HL-60/S4 treated with retinoic acid at 250 ng/mL for 4 days and 3 days (cell line): ENCODE results near the gene SORT1.

Experiments
- in situ Hi-C: fragments of 300-500 bp; cut with MboI; formaldehyde crosslinking; loops from 2 replicates; pipeline ENCODE4 v1.7.0; 2022; ENCODE audit warnings: low sequenced_read_pairs

The SORT1 gene

DNA sequence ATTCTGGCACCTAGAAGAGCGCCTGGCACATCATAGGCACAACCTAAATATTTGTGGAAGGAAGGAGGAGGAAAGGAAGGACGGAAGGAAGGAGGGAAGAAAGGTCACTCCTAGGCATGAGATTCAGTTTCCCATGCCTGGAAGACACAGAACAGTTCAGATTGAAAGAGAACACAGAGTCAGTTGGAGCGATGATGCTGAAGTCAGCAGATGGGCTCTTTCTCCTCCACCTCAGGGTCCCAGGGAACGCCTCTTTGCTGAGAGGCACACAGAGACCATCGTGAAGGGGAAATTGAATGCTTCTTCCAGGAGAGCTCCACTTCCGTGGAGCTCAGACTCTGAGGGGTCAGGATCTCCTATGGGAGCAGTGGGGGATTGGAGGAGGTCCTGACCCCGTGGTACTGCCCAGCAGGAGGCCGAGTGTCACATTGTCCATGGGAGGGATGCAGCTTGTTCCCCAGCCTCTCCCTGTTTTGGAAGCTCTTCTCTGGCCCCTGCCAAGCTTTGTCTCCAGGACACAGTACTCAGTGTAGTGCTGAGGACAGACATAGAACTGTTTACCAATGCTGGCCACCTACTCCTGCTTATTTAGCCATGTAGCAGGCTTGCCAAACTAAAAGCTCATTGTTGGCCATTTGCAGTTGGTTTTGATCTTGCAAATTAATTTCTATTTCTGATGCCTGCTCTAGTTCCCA lies 93.3 kb downstream of the SORT1 start:
- in situ Hi-C loops: no loop called here

- in situ Hi-C loops: no loop called here
Observed at GRCh38 chr1:109301874-109302273, 95.8 kb downstream of the SORT1 start.

DNA sequence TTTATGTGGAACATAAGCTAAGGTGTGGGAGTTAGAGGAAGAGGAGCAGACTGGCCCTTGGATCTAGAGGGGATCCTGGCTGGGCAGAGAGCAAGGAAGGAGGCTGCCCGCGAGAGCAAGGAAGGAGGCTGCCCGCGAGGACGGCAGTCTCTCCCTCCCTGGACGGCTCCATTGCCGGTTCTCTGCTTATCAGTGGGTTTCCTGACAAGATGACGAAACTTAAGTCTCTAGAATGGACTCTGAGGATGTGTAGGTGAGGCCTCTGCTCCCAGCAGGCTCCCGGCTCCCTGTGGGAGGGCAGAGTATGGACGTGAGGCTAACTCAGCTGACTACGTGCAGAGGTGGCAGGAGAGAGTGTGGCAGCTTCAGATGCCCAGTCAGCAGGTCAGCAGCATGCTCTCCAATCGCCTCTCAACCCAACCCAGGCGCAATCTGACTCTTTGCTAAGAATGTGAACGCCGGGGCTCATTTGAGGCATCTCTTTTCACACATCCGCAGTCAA lies 97.0 kb downstream of the SORT1 start:
- in situ Hi-C loops: no loop called here

- in situ Hi-C loops: no loop called here
Observed at GRCh38 chr1:109299558-109300343, 98.0 kb downstream of the SORT1 start.

DNA sequence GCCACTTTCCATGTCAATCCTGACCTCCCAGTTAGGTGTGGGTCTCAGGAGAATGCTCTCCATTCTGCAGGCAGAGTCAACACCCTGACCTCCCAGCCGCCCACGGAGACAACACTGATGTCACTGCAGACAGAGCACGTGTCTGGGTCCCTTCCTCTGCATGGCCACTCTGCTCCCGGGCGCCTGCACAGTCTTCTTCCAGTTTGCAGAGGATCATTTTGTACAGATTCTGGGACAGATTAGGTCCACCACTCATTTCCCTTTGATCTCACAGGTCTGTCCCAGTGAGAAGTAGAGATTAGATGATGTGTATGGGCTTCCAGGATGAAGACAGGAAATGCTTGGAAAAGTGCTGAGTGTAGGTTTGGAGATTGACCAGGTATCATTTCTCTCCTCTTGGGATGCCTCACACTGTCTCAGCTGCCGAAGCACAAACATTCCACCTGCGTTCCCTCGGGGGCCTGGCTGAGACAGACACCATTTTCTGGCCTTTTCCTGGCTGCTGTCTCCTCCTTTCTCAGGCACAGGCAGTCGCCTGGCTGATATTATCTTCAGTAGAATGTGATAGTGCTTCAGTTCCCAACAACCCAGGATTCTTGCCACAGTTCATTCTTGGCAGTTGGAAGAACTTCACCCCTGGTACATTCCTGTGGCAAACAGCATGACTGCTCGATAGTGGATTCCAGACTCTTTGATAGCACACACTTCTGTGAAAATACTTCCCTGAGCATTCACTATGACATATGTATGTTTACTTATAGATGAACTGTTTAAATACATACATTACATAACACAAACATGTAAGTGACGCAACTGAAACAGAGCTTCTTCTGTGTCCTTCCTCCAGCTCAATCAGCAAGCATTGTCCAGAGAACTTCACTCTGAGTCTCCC lies 98.8 kb downstream of the SORT1 start:
- in situ Hi-C loops: no loop called here

- in situ Hi-C loops: no loop called here
Observed at GRCh38 chr1:109296782-109297181, 100.9 kb downstream of the SORT1 start.

- in situ Hi-C loops: no loop called here
Observed at GRCh38 chr1:109295712-109296415, 101.9 kb downstream of the SORT1 start.

- in situ Hi-C loops: no loop called here
Observed at GRCh38 chr1:109294481-109294880, 103.2 kb downstream of the SORT1 start.

- in situ Hi-C loops: no loop called here
Observed at GRCh38 chr1:109293026-109293425, 104.7 kb downstream of the SORT1 start.

DNA sequence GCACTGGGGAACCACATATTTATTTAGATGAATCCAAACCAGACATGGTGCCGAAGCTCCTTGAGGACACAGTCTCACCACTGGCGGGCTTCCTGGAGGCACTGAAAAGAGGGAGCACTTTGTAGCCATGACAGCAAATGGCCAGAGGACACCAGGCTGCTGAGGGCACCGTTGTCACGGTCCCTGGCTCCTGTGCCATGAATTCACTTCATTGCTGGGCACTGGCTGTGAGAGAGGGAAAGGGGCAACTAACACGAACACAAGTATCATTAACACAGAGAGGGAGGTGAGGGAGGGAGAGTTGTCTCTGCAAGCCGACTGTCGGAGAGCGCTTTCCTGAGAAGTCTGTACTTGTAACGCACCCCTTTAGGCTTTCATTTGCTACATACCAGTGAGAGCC lies 105.4 kb downstream of the SORT1 start:
- in situ Hi-C loops: no loop called here

- in situ Hi-C loops: no loop called here
Observed at GRCh38 chr1:109290998-109291397, 106.7 kb downstream of the SORT1 start.

- in situ Hi-C loops: no loop called here
Observed at GRCh38 chr1:109290137-109290536, 107.6 kb downstream of the SORT1 start.

GRCh38 chr1:109286762-109287161 lies 111.0 kb downstream of the SORT1 start:
- in situ Hi-C loops: loop anchor here (10.0 kb wide), 1 partner anchor 108 kb away; the partner anchor contains the start of gene SORT1

DNA sequence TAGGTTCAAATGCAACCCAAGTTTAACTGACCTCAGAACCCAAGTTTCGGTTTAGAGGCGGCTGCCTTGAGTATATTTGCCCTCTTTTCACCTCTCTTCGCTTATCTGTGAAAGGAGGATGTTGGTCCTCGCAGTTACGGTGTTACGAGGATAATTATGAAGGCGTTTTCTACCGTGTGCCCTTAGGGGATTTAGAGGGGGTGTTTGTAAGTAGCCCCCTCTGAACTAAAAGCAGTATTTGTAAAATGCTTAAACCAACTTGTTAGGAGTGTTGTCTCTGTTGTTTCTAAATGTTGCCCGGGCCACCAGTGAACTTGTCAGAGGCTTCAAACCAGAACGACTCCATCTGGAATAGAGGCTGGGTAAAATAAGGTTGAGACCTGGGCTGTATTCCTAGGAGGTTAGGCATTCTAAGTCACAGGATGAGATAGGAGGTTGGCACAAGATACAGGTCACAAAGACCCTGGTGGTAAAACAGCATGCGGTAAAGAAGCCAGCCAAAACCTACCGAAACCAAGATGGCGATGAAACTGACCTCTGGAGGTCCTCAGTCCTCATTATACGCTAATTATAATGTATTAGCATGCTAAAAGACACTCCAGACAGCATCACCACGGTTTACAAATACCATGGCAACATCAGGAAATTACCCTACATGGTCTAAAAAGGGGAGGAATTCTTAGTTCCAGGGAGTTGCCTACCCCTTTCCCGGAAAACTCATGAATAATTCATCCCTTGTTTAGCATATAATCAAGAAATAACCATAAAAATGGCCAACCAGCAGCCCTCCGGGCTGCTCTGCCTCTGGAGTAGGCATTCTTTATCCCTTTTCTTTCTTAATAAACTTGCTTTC lies 113.7 kb downstream of the SORT1 start:
- in situ Hi-C loops: loop anchor here (10.0 kb wide), 1 partner anchor 111 kb away; the partner anchor contains the start of gene SORT1

GRCh38 chr1:109282952-109283747 lies 114.6 kb downstream of the SORT1 start, which contains the start of gene PSRC1:
Gene PSRC1, minus strand, starts transcription at chr1:109283145.
- in situ Hi-C loops: loop anchor here (10.0 kb wide), 1 partner anchor 112 kb away; the partner anchor contains the start of gene SORT1

DNA sequence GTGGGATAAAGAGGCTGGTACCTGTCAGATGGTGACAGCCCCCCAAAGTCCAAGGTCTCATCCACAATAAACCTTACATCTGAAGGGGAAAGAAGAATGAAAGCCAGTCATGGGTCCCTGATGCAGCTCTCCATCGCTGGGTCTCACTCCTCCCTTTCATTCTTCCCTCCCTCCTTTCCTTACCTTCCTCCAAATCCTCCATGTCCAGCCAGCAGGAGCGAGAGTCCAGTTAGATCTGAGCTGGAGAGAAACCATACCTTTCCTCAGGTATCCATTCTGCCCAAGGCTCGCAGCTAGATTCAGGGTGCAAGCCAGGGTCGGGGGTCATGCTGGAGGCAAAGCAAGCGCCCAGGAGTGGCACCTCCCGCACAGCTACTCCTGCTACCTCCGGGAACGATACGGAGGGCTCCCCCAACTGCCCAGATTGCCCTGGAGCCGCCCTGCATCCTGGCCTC lies 115.2 kb downstream of the SORT1 start:
- in situ Hi-C loops: loop anchor here (10.0 kb wide), 1 partner anchor 112 kb away; the partner anchor contains the start of gene SORT1

GRCh38 chr1:109281680-109282496 lies 115.8 kb downstream of the SORT1 start:
- in situ Hi-C loops: loop anchor here (10.0 kb wide), 1 partner anchor 113 kb away; the partner anchor contains the start of gene SORT1
